WERI-Rb-1 (cell line): ENCODE measurements around the gene ENAH.

ENCODE experiments used
- DNase-seq: peaks from one replicate; pipeline ENCODE4 v3.0.0-alpha.2; 2020
- H3K27ac ChIP-seq: fragments of 250-450 bp; sonication (Bioruptor Pico); 2 replicates; pipeline ENCODE4 v1.5.1; 2020; ENCODE audit warnings: mild to moderate bottlenecking, moderate library complexity
- H3K27me3 ChIP-seq: fragments of 250-450 bp; sonication (Bioruptor Pico); 2 replicates; pipeline ENCODE4 v1.5.1; 2021; ENCODE audit warnings: mild to moderate bottlenecking, low read depth, moderate library complexity; ENCODE audit not compliant: insufficient read depth, severe bottlenecking
- H3K36me3 ChIP-seq: fragments of 250-450 bp; sonication (Bioruptor Pico); 2 replicates; pipeline ENCODE4 v1.5.1; 2020; ENCODE audit warnings: mild to moderate bottlenecking, moderate library complexity
- H3K4me3 ChIP-seq: 2 replicates; pipeline ENCODE4 v1.5.1; 2011; ENCODE audit warnings: low read depth, mild to moderate bottlenecking, control low read depth, low read length
- H3K9me3 ChIP-seq: fragments of 250-450 bp; sonication (Bioruptor Pico); 2 replicates; pipeline ENCODE4 v1.5.1; 2021; ENCODE audit warnings: mild to moderate bottlenecking, moderate library complexity; ENCODE audit not compliant: severe bottlenecking
- TF ChIP-seq, protein P1 (sequence below): IDR thresholded peaks from 2 replicates; pipeline ENCODE4 v1.5.1; 2011; ENCODE audit warnings: low read depth, mild to moderate bottlenecking, control low read depth, inconsistent platforms, low read length

ENAH gene

DNA sequence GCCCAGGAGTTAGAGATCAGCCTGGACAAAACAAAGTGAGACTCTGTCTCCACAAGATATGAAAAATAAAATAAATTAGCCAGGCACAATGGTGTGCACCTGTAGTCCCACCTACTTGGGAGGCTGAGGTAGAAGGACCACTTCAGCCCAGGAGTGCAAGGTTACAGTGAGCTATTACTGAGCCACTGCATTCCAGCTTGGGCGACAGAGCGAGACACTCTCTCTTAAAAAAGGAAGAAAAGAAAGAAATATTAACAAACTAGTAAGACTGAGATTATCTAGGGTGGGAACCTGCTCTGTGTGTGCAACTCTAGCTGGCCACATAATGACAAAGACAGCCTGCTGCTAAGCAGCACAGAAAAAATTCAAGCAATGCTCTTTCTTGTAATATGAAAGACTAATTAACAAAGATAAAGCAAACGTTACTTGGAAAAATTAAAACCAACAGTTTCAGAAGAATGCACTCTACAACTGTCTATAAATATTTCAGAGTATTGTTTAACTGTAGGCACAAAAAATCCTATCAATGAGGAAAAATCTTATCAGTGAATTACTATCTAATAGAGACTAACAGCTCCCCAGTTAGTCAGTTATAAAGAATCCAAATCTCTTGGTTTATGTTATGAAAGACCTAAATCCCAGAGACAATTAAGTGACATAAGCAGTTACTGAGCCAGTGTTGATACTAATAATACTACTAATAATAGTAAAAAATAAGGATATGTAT, 74.5 kb downstream of the ENAH start:
- H3K27me3 ChIP-seq, result no peaks in the 10 kb centered on the region
- no peaks in the 10 kb centered on the region for H3K9me3 ChIP-seq
- DNase-seq, result no peak
- no peaks in the 10 kb centered on the region; the same call in 1 of the 2 replicates for H3K36me3 ChIP-seq
- no peak overlapping the region for H3K4me3 ChIP-seq
- TF ChIP-seq, protein P1, sequence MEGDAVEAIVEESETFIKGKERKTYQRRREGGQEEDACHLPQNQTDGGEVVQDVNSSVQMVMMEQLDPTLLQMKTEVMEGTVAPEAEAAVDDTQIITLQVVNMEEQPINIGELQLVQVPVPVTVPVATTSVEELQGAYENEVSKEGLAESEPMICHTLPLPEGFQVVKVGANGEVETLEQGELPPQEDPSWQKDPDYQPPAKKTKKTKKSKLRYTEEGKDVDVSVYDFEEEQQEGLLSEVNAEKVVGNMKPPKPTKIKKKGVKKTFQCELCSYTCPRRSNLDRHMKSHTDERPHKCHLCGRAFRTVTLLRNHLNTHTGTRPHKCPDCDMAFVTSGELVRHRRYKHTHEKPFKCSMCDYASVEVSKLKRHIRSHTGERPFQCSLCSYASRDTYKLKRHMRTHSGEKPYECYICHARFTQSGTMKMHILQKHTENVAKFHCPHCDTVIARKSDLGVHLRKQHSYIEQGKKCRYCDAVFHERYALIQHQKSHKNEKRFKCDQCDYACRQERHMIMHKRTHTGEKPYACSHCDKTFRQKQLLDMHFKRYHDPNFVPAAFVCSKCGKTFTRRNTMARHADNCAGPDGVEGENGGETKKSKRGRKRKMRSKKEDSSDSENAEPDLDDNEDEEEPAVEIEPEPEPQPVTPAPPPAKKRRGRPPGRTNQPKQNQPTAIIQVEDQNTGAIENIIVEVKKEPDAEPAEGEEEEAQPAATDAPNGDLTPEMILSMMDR, result no peak
- peak overlapping the region; percentile 87 for H3K27ac ChIP-seq

DNA sequence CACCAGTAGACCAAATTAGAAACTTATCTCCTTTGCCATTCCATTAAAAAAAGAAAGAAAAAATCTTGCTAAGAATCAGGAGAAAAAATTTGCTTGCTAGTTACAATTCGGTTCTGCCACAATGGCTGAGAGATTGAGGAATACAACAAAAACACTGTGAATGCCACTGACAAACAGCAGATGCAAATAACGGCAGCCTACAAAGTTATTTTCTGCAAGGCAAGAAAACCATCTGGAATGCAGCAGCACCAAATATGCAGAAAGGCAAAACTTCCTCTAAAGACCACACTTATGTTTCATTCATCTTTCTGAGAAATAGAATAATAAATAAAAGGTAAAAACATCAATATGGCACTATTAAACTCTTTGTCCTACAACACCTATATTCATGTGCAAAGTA, 75.7 kb downstream of the ENAH start:
- Histone ChIP-seq H3K27ac (peak overlapping the region; percentile 87; the same call in 1 of the 2 replicates), H3K4me3 (no peak overlapping the region), H3K9me3 (no peaks in the 10 kb centered on the region), H3K27me3 (no peaks in the 10 kb centered on the region), H3K36me3 (no peaks in the 10 kb centered on the region; the same call in 1 of the 2 replicates)
- TF ChIP-seq, protein P1, result no peak
- no peak for DNase-seq

DNA sequence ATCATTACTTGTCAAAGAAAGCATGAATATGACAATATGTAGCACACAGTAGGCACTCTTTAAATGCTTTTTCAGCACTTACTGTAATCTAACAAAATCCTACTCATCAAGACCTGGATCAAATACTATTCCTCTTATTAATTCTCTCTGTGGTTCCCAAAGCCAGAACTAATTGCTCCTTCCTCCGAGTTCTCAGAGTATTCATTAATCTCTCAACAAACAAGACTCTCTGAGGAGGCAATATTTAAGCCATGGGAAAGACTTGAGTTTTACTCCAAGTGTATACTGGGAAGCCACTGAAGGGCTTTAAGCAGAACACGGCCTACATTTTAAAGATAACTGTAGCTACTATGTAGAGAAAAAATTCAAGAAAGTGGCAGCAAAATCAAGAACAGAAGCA, 79.7 kb downstream of the ENAH start:
- Histone ChIP-seq H3K4me3 (no peak overlapping the region), H3K27me3 (no peaks in the 10 kb centered on the region), H3K36me3 (no peaks in the 10 kb centered on the region; the same call in 1 of the 2 replicates), H3K27ac (no peak overlapping the region), H3K9me3 (no peaks in the 10 kb centered on the region)
- no peak for DNase-seq
- TF ChIP-seq, protein P1, result no peak

DNA sequence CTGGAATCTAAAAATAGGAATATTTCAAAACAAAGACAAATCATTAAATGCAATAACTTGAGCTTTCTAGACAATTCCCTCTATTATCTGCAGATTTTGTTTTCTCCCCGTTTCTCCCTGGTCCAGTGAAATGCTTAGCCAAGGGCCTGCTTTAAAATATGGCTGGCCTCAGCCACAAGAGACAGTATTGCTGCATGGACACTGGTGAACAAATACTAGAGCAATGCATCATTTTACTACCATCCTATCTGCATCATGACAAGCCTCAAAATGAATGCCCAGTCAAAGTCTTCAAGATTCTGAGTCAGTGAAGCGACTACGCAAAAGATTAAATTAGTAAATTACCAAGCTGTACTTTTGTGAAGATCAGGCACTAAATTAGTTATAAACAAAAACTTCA, 80.5 kb downstream of the ENAH start:
- no peaks in the 10 kb centered on the region for H3K9me3 ChIP-seq
- TF ChIP-seq, protein P1, result no peak
- no peaks in the 10 kb centered on the region; the same call in 1 of the 2 replicates for H3K36me3 ChIP-seq
- no peaks in the 10 kb centered on the region for H3K27me3 ChIP-seq
- H3K4me3 ChIP-seq, result no peak overlapping the region
- no peak for DNase-seq
- no peak overlapping the region for H3K27ac ChIP-seq

DNA sequence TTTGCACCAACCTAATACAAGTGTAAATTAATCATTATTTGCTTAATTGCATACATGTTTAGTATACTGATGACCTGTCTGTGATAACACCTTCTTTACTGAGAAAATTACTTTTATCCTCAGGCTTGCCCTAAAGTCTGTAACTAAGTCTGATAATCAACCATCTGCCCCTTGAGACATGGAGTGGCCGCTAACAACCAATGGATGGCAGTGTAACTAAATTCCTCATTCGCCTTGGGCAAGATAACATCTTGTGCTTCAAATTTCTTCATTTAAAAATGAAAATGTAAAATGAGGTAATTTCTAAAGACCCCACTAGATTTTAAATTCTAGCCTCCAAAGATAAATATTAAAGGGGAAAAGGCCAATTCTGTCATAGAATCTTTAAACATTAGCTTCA, 85.1 kb downstream of the ENAH start:
- peak; percentile 36 for DNase-seq
- peaks cover 6% of the 10 kb centered on the region; the same call in 1 of the 2 replicates for H3K36me3 ChIP-seq
- no peaks in the 10 kb centered on the region for H3K9me3 ChIP-seq
- peak overlapping the region; percentile 81 for H3K27ac ChIP-seq
- H3K27me3 ChIP-seq, result no peaks in the 10 kb centered on the region
- TF ChIP-seq, protein P1, result no peak
- H3K4me3 ChIP-seq, result no peak overlapping the region
